GM18499 (cell line): ENCODE data around the gene DDX10.
"Not testable (repeated sequence)": the region's sequence is repeated elsewhere in the genome, so short reads cannot be mapped to it uniquely, and the experiment has no call there.

Experiments used
- ATAC-seq: cut with Tn5 transposase; IDR thresholded peaks from one replicate; pipeline ENCODE4 v1.9.1; 2021; ENCODE audit warnings: moderate number of reproducible peaks; ENCODE audit not compliant: insufficient read depth, unreplicated experiment

Gene DDX10

DNA sequence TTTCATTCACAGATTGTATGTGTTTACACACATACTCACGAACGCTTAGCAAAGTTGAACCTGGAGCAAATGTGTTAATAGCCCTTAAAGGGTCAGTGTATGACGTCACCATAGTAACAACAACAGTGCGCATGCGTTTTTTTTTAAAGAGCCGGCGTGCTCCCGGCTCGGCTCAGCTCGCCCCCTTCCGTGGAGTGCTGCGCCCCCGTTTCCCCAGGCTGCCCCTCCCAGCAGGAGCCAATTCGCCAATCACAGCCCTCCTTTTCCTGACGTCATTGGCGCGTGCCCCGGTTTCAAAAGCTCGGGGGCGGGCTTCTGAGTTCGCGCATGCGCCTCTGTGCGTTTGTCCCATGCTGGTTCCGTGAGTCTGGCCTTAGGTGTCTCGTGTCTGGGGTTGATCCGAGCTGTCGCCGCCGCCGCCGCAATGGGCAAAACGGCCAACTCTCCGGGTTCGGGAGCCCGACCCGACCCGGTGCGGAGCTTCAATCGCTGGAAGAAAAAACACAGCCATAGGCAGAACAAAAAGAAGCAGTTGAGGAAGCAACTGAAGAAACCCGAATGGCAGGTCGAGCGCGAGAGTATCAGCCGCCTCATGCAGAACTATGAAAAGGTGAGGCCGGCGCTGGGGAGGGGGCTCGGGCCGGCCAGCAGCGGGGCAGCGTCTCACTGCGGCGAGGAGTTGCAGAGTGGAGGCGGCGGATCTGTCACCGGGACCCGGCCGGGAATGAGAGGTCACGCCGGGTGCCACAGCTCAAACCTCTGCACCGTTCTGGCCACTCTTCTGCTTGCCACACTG, at the start of gene DDX10:
DDX10 (plus strand) TSS at position 340 of the 796 bp plus-strand sequence; CDS start at position 425, 85 bp downstream.
- ATAC-seq: peak; percentile 69

DNA sequence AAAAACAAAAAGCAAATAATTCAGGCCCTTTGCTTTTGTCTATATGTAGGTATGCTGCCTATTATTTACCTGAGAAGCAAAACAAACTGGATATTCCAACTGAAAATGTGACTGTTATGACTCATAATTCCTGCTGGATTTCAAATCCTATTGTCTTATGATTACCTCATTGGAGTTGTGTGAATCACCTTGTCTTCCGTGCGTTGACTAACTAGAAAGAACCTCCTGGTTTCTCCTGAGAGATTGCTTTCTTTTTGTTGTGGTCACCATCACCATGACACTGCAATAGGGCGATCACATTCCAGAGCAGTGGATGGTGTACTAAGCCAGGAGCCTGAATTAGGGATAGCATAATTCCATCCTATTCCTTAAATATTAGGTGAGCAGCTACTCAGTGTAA, 48.3 kb upstream of the DDX10 start:
- no peak for ATAC-seq

- no peak for ATAC-seq
These were observed 47.8 kb upstream of the DDX10 start for GRCh38 chr11:108617055-108617454.

DNA sequence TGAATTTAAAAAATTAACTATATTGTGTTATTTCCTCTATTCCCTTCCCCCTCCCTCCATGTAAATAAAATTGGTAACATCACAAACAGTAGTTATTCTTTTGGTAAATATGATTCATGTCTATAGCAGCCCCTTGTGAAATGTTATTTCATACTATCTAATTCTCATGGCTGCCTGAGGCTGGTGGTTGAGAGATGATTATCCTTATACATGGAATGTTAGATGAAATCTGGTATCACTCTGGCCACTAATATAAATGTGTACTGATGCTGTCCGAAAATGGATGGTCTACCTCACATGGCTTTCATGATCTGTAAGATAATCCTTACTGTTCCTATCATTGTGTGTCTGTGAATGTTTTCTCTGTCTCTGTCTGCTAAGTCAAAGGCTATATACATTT, 46.3 kb upstream of the DDX10 start:
- ATAC-seq: no peak

GRCh38 chr11:108620958-108621772, 43.7 kb upstream of the DDX10 start:
- peak; percentile 82 for ATAC-seq

- no peak for ATAC-seq
These were observed 42.5 kb upstream of the DDX10 start for GRCh38 chr11:108622341-108622740.

DNA sequence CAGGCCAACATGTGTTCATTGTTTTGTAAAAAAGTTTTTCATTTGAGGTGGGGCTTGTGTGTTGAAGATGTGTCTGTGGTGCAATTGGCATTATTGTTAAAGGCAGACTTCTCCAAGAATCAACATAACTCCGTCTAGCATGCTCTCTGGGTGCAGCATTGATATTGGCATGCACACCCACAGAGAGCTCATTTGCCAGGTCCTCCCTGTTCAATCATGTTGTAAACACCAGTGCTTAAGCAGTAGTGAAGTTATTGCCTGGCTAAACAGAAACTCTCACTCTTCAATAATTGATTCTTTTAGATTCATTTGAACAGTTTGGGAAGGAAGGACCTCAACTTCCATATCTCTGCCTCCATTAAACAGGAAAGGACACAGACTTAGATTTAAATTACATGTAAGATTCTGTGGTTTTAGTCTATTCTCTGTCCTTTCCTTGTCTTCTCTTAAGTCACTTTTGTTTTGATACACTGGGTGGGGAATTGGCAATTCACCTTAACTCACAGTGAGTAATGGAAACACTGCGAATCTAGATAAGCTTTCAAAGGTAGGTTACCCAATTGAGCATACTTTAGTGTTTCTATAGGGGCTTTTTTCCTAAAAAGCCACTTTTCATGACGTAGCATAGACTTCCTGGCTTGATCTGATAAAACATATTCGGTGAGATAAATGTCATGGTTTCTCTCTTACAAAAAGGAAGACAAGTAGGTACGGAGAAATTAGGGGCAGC, 40.5 kb upstream of the DDX10 start:
- ATAC-seq: no peak

DNA sequence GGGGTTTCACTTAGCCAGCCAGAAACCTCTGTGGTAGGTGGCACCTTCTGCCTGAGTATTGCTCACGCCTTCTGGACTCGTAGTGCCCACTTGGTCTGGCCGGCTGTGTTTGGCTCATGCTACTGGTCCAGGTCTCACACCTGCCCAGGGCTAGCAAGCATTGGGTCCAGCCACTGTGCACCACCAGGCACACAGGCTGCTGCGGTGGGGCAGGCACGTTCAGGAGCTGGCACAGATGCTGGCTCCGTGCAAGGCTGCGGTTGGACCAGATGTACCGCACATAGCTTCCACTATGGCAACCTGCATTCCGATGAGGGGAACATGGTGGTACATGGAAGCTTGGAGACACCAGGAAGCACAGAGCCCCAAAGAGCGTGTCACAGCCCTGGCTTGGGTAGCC, 36.5 kb upstream of the DDX10 start:
- ATAC-seq: no peak

GRCh38 chr11:108628812-108629211, 36.1 kb upstream of the DDX10 start:
- ATAC-seq: no peak

GRCh38 chr11:108629274-108629673, 35.6 kb upstream of the DDX10 start:
- no peak for ATAC-seq

DNA sequence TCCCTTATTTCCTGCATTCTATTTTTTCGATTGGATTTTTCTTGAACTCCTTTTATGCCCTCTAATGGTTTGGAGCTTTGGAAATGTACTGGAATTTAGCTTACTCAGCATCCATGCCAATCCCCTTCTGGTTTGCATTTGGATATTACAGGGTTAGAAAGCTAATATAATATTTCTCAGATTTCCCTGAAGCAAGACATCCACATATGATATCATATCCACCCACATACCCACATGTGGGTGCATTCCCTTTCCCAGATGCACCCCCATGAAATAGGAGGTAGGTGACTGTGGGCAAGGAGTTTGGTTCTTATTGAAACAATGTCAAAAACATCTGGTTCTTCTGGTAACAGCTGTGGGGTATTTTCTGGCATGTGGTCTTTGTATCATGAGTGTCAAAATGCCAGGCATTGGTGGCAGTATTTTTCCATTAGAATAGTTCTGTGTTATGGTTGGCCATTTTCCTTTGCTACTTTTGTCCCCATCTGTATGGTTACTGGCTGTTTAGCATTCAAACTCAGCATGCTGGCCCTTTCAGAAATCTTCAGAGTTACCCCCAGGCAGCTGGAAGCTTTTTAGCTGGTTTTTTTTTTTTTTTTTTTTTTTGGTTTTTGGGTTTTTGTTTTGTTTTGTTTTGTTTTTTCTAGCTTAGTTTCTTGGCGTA, 32.7 kb upstream of the DDX10 start:
- ATAC-seq: no peak

DNA sequence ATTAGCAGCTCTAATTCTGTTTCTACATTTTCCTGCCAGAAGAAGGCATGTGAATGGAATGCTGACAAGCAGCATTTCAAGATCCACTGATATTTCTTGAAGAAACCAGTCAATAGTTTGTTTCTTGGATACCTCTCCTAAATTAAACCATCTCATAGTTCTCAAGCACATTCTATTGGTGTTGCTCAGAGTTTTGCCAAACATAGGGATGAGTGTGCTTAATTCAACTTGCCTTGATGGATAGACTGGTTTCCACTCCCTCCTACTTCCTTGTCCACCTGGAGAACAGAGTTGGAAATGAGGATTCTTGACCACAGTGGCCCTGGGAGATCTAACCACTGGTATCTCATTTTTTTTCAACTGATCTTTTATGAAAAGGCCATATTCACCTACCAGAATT, 29.8 kb upstream of the DDX10 start:
- no peak for ATAC-seq

DNA sequence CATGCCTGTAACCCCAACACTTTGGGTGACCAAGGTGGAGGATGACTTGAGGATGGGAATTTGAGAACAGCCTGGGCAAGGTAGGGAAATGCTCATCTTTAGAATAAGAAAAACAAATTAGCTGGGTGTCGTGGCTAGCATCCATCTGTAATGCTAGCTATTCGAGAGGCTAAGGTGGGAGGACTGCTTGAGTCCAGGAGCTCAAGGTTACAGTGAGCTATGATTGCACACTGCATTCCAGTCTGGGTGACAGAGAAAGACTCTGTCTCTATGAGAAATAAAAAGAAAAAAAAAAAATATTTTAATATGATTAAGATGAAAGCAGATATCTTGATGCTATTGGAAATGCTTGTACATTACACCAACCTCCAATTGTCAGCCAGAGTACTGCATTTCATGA, 28.6 kb upstream of the DDX10 start:
- no peak for ATAC-seq

GRCh38 chr11:108639146-108639545, 25.7 kb upstream of the DDX10 start:
- no peak for ATAC-seq

DNA sequence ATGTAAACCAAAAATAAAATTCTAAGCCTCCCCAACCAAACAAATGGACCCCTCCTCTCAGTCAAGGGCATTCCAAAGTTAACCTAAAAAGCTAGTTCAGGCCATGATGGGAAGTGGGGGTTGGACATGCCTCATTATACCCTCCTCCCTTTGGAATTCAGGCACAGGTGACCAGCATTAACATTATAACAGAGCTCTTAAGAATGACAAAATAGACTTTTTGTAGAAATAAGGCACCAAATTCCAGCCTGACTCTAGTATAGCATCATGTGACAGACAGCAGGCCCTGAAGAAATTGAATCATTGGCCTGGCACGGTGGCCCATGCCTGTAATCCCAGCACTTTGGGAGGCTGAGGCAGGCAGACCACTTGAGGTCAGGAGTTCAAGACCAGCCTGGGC, 23.1 kb upstream of the DDX10 start:
- not testable (repeated sequence) for ATAC-seq

GRCh38 chr11:108643974-108644373, 20.9 kb upstream of the DDX10 start:
- no peak for ATAC-seq

DNA sequence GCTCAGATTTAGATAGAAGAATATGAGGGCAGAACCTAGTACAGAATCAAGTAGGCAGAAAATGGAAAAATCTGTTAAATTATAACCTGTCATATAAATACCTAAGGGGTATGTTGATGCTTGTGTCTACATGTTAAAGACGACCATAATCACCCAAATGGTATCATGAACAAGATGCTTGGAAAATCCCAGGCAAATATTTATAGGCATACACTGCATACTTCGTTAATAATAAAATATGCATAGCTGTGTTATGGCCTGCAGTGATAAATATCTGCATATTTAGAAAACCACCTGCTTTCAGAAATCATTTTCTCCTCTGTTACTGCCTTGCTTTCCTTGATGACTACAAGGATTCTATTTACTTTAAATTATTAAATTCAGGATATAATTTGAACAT, 18.9 kb upstream of the DDX10 start:
- no peak for ATAC-seq

GRCh38 chr11:108647387-108647700, 17.5 kb upstream of the DDX10 start:
- no peak for ATAC-seq

GRCh38 chr11:108647701-108648527, 17.0 kb upstream of the DDX10 start:
- ATAC-seq: peak; percentile 73

- ATAC-seq: no peak
These were observed 16.4 kb upstream of the DDX10 start for GRCh38 chr11:108648528-108648885.
